Measurements from ENCODE around the gene JHY. TPM values are rescaled to one million over a fixed set of nuclear protein-coding genes. Genes with fewer than 3 reads are reported as not detected.

JHY gene
- total RNA-seq, 1 donor from 2014 or later, result 1.1 TPM

- DNase-seq (ENCODE audit: low read depth), result no peak
- FAIRE-seq, result no peak
- no peaks in the 10 kb centered on the region for H3K27me3 ChIP-seq (ENCODE audit: control insufficient read depth, insufficient read depth, low read length)
- no peaks in the 10 kb centered on the region for H3K36me3 ChIP-seq (ENCODE audit: control insufficient read depth, insufficient read depth, low read length)
- H3K4me3 ChIP-seq (ENCODE audit: low read depth, low read length), result no peak overlapping the region
- TF ChIP-seq CTCF (IDR thresholded peaks at IDR 0.05; ENCODE audit: insufficient read depth, low read length, severe bottlenecking), result no peak
Measured at GRCh38 chr11:122874991-122875390, 7.6 kb upstream of the JHY start.

GRCh38 chr11:122877732-122878131, 4.8 kb upstream of the JHY start:
- FAIRE-seq, result no peak
- TF ChIP-seq CTCF (IDR thresholded peaks at IDR 0.05; ENCODE audit: insufficient read depth, low read length, severe bottlenecking), result no peak
- no peaks in the 10 kb centered on the region for H3K27me3 ChIP-seq (ENCODE audit: control insufficient read depth, insufficient read depth, low read length)
- H3K36me3 ChIP-seq (ENCODE audit: control insufficient read depth, insufficient read depth, low read length), result no peaks in the 10 kb centered on the region
- H3K4me3 ChIP-seq (ENCODE audit: low read depth, low read length), result no peak overlapping the region
- DNase-seq (ENCODE audit: low read depth), result no peak

GRCh38 chr11:122879785-122880184, 2.8 kb upstream of the JHY start:
- Histone ChIP-seq H3K4me3 (ENCODE audit: low read depth, low read length) (no peak overlapping the region), H3K36me3 (ENCODE audit: control insufficient read depth, insufficient read depth, low read length) (no peaks in the 10 kb centered on the region), H3K27me3 (ENCODE audit: control insufficient read depth, insufficient read depth, low read length) (no peaks in the 10 kb centered on the region)
- TF ChIP-seq CTCF (IDR thresholded peaks at IDR 0.05; ENCODE audit: insufficient read depth, low read length, severe bottlenecking), result no peak
- no peak for DNase-seq (ENCODE audit: low read depth)
- FAIRE-seq, result no peak

- Histone ChIP-seq H3K27me3 (ENCODE audit: control insufficient read depth, insufficient read depth, low read length) (no peaks in the 10 kb centered on the region), H3K4me3 (ENCODE audit: low read depth, low read length) (peak overlapping the region; percentile 72), H3K36me3 (ENCODE audit: control insufficient read depth, insufficient read depth, low read length) (no peaks in the 10 kb centered on the region)
- DNase-seq (ENCODE audit: low read depth) (peak; percentile 67), FAIRE-seq (no peak)
- TF ChIP-seq CTCF (IDR thresholded peaks at IDR 0.05; ENCODE audit: insufficient read depth, low read length, severe bottlenecking), result no peak
Measured at GRCh38 chr11:122882857-122883645, 492 bp downstream of the JHY start.

- Histone ChIP-seq H3K27me3 (ENCODE audit: control insufficient read depth, insufficient read depth, low read length) (no peaks in the 10 kb centered on the region), H3K36me3 (ENCODE audit: control insufficient read depth, insufficient read depth, low read length) (no peaks in the 10 kb centered on the region), H3K4me3 (ENCODE audit: low read depth, low read length) (peak overlapping the region; percentile 72)
- TF ChIP-seq CTCF (IDR thresholded peaks at IDR 0.05; ENCODE audit: insufficient read depth, low read length, severe bottlenecking), result no peak
- DNase-seq (ENCODE audit: low read depth), result no peak
- no peak for FAIRE-seq
Measured at GRCh38 chr11:122883646-122883979, 1.1 kb downstream of the JHY start.

GRCh38 chr11:122888162-122888561, 5.6 kb downstream of the JHY start:
- no peak for DNase-seq (ENCODE audit: low read depth)
- H3K27me3 ChIP-seq (ENCODE audit: control insufficient read depth, insufficient read depth, low read length), result no peaks in the 10 kb centered on the region
- H3K4me3 ChIP-seq (ENCODE audit: low read depth, low read length), result no peak overlapping the region
- H3K36me3 ChIP-seq (ENCODE audit: control insufficient read depth, insufficient read depth, low read length), result no peaks in the 10 kb centered on the region
- TF ChIP-seq CTCF (IDR thresholded peaks at IDR 0.05; ENCODE audit: insufficient read depth, low read length, severe bottlenecking), result no peak
- FAIRE-seq, result no peak
